OCI-LY3 (cell line): ENCODE results near the gene CSNK1G3.

Source experiments
- H2AFZ ChIP-seq: fragments of 200-600, 300-600 bp; shearing (Covaris generic); 2 replicates; pipeline ENCODE4 v1.6.0; 2014; ENCODE audit warnings: antibody characterized with exemption, low read depth, low read length
- H3K27ac ChIP-seq: fragments of 200-600, 300-600 bp; sonication (generic); 2 replicates; pipeline ENCODE4 v1.5.1; 2014; ENCODE audit warnings: mild to moderate bottlenecking, low read length, moderate library complexity, mixed read lengths
- H3K27me3 ChIP-seq: fragments of 200-600, 300-600 bp; sonication (generic); 2 replicates; pipeline ENCODE4 v1.6.1; 2014; ENCODE audit warnings: low read depth, low read length, mixed read lengths
- H3K36me3 ChIP-seq: fragments of 200-600, 300-600 bp; sonication (generic); replicated peaks from 2 replicates; pipeline ENCODE3; 2014; ENCODE audit warnings: low read depth, low read length, mixed read lengths
- H3K4me1 ChIP-seq: fragments of 300-600, 200-600 bp; sonication (generic); 2 replicates; pipeline ENCODE4 v1.6.1; 2014; ENCODE audit warnings: low read length, mixed read lengths
- H3K4me2 ChIP-seq: fragments of 200-600, 300-600 bp; sonication (generic); 2 replicates; pipeline ENCODE4 v1.6.1; 2014; ENCODE audit warnings: low read length, mixed read lengths
- H3K4me3 ChIP-seq: fragments of 300-600, 200-600 bp; sonication (generic); 2 replicates; pipeline ENCODE4 v1.5.1; 2014; ENCODE audit warnings: antibody characterized with exemption, mild to moderate bottlenecking, low read length, moderate library complexity
- H3K79me2 ChIP-seq: fragments of 300-600, 200-600 bp; shearing (Covaris generic); 2 replicates; pipeline ENCODE4 v1.6.1; 2014; ENCODE audit warnings: mild to moderate bottlenecking, low read length, mixed read lengths
- H3K9ac ChIP-seq: fragments of 300-600, 200-600 bp; shearing (Covaris generic); 2 replicates; pipeline ENCODE4 v1.6.0; 2014; ENCODE audit warnings: mild to moderate bottlenecking, low read length, moderate library complexity
- H3K9me3 ChIP-seq: fragments of 200-600, 300-600 bp; shearing (Covaris generic); 2 replicates; pipeline ENCODE4 v1.6.1; 2014; ENCODE audit warnings: low read length, mixed read lengths; ENCODE audit not compliant: insufficient read depth
- H4K20me1 ChIP-seq: fragments of 200-600, 300-600 bp; sonication (generic); 2 replicates; pipeline ENCODE4 v1.6.1; 2016; ENCODE audit warnings: low read length, mixed read lengths; ENCODE audit not compliant: insufficient read depth
- EZH2phosphoT487 ChIP-seq: fragments of 200-600 bp; shearing (Covaris generic); IDR thresholded peaks from 2 replicates; pipeline ENCODE4 v1.6.1; 2018; ENCODE audit warnings: antibody characterized with exemption, mixed run types, low read depth
- TF ChIP-seq, protein P1 (sequence below): fragments of 200-600, 300-600 bp; sonication (generic); IDR thresholded peaks from 2 replicates; pipeline ENCODE4 v1.5.1; 2014; ENCODE audit warnings: antibody characterized with exemption, low read length, low read depth

CSNK1G3 gene

DNA sequence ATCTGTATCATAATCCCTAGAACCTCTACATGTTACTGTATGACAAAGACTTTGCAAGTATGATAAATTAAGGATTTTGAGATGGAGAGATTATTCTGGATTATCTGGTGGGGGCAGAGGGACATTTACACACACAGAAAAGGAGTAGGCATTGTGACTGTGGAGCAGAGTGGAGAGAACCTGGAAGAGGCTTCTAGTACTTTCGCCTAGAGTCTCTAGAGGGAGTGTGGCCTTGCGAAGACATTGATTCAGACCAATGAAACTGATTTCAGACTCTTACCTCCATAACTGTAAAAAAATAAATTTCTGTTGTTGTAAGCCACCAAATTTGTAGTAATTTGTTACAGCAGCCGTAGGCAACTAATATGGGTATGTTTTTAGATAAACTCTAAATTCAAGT, 45.9 kb downstream of the CSNK1G3 start:
- Histone ChIP-seq H3K9me3 (no peaks in the 10 kb centered on the region), H2AFZ (no peak overlapping the region), H3K36me3 (no peaks in the 10 kb centered on the region), H3K79me2 (no peaks in the 10 kb centered on the region), H3K9ac (no peak overlapping the region), H3K4me1 (peaks cover 8% of the 10 kb centered on the region; the same call in 1 of the 2 replicates), H3K27ac (no peak overlapping the region), H4K20me1 (no peaks in the 10 kb centered on the region), H3K4me3 (no peak overlapping the region), H3K27me3 (no peaks in the 10 kb centered on the region), H3K4me2 (no peak overlapping the region)
- TF ChIP-seq, protein P1, sequence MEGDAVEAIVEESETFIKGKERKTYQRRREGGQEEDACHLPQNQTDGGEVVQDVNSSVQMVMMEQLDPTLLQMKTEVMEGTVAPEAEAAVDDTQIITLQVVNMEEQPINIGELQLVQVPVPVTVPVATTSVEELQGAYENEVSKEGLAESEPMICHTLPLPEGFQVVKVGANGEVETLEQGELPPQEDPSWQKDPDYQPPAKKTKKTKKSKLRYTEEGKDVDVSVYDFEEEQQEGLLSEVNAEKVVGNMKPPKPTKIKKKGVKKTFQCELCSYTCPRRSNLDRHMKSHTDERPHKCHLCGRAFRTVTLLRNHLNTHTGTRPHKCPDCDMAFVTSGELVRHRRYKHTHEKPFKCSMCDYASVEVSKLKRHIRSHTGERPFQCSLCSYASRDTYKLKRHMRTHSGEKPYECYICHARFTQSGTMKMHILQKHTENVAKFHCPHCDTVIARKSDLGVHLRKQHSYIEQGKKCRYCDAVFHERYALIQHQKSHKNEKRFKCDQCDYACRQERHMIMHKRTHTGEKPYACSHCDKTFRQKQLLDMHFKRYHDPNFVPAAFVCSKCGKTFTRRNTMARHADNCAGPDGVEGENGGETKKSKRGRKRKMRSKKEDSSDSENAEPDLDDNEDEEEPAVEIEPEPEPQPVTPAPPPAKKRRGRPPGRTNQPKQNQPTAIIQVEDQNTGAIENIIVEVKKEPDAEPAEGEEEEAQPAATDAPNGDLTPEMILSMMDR: no peak
- no peak for TF ChIP-seq EZH2phosphoT487

DNA sequence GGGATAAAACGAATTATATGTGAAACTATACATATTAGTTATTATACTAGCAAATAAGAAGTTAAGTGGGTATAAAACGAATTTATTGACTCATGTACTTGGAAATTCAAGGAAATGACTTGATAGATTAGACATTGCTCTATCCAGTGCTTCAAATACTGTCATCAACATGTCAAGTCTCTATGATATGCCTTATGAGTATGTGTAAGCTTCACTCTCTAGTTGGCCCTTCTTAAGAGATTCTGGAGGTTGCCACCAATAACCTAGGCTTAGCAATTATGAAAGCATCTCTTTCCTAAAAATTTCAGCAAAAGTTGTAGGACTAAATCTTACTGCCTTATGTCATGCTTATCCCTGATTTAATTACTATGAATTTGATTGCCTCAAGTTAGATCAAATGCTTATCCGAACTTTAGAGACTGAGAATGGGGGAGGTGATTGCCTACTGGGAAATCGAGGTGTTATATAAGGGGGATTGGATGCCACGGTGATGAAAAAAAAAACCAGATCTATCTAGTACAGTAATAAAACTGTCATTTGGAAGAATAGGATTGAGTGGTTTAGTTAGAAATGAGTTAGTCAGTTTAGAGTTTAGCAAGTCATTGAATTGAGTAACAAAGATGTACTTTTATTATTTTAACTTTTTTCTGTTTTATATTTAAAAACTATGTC, 46.9 kb downstream of the CSNK1G3 start:
- Histone ChIP-seq H3K27ac (no peak overlapping the region), H3K79me2 (no peaks in the 10 kb centered on the region)
- TF ChIP-seq, protein P1: no peak
- TF ChIP-seq EZH2phosphoT487: no peak

DNA sequence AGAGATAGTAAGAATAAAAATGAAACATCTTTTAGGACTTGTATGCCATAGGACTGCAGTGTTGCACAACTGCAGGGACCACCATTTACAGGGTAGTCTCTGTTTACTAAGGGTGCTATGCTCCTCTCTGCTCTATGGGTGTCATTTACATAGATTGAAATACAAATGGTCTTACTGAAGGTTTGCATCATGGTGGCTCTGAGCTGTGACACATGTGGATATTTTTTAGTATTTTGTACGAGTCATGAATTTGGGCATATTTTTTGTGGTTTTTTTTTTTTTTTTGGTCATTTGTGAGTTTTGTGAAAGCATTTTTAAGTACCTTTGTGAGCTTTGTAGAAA, 47.4 kb downstream of the CSNK1G3 start:
- no peak overlapping the region for H3K4me2 ChIP-seq
- H3K4me1 ChIP-seq: peaks cover 8% of the 10 kb centered on the region; the same call in 1 of the 2 replicates
- TF ChIP-seq EZH2phosphoT487: no peak
- TF ChIP-seq, protein P1: no peak
- no peaks in the 10 kb centered on the region for H4K20me1 ChIP-seq
- H3K9me3 ChIP-seq: no peaks in the 10 kb centered on the region
- no peak overlapping the region for H3K9ac ChIP-seq
- no peaks in the 10 kb centered on the region for H3K27me3 ChIP-seq
- H3K4me3 ChIP-seq: no peak overlapping the region
- no peak overlapping the region for H2AFZ ChIP-seq
- no peaks in the 10 kb centered on the region for H3K79me2 ChIP-seq
- no peaks in the 10 kb centered on the region for H3K36me3 ChIP-seq
- no peak overlapping the region for H3K27ac ChIP-seq

More for the DNA sequence above, 46.9 kb downstream of the CSNK1G3 start:
- H3K36me3 ChIP-seq: no peaks in the 10 kb centered on the region
- no peaks in the 10 kb centered on the region for H3K9me3 ChIP-seq
- H3K27me3 ChIP-seq: no peaks in the 10 kb centered on the region
- H3K4me2 ChIP-seq: no peak overlapping the region
- H3K4me3 ChIP-seq: no peak overlapping the region
- no peaks in the 10 kb centered on the region for H4K20me1 ChIP-seq
- no peak overlapping the region for H3K9ac ChIP-seq
- no peak overlapping the region for H2AFZ ChIP-seq
- H3K4me1 ChIP-seq: peaks cover 8% of the 10 kb centered on the region; the same call in 1 of the 2 replicates

DNA sequence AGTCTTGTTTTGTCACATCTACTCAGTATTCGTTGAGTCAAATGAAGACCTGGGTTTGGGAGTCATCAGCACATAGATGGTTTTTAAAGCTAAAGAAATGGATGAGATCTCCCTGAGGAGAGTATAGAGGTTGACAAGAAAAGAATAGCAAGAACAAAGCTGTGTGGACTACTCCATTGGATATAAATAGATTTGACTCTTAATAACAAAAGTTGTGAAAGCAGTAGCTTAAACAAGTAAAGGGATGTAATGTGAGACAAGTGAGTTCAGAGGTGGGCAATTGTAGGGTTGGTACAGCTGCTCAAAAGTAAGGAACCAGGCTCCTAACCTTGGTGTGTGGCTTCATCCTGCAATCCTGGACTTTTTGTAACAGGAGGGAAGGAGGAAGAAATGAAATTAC, 49.3 kb downstream of the CSNK1G3 start:
- Histone ChIP-seq H3K4me3 (no peak overlapping the region), H2AFZ (no peak overlapping the region), H3K36me3 (no peaks in the 10 kb centered on the region), H4K20me1 (no peaks in the 10 kb centered on the region), H3K9ac (no peak overlapping the region), H3K27me3 (no peaks in the 10 kb centered on the region), H3K4me2 (no peak overlapping the region), H3K9me3 (no peaks in the 10 kb centered on the region), H3K27ac (no peak overlapping the region), H3K4me1 (peaks cover under 1% of the 10 kb centered on the region; the same call in 1 of the 2 replicates), H3K79me2 (no peaks in the 10 kb centered on the region)
- TF ChIP-seq EZH2phosphoT487: no peak
- TF ChIP-seq, protein P1: no peak
